Heart left ventricle (tissue), 13 donors: ENCODE measurements around the gene KRT26.

Experiments used
- CTCF ChIP-seq, 12 donors: fragments of 200-600 bp; sonication (generic) in 4 of 12; IDR thresholded peaks; one replicate each; pipeline versions ENCODE4 v1.5.0 to v1.8.0; 2018 to 2022; ENCODE audit warnings: antibody characterized with exemption in 12 of 12, mild to moderate bottlenecking in 5 of 12
- POLR2A ChIP-seq, 2 donors: fragments of 450-650 bp; IDR thresholded peaks; one replicate each; pipeline ENCODE4 v1.6.1; 2017; ENCODE audit warnings: antibody characterized with exemption in 2 of 2, mild to moderate bottlenecking in 2 of 2, moderate library complexity in 2 of 2
- donor health status: ischemic (EF 13 %, LVEDD 7.1; RV severe dilation, severe dysfunction).
- donor health status: DM: no; HTN: yes; CAD: no.
- donor health status: DM: no; HTN: no; CAD: no.
- donor health status: ischemic (EF 25% LVEDD 6.9; RV normal size, moderate dysfunction).
- donor health status: ischemic (EF 25% LVEDD 5.7; RV mildly dilated, moderate dysfunction).
- donor health status: ischemic (EF 35%, LVEDD 5.7; RV mildly dilated, moderate dysfunction).
- donor health status: nonischemic (EF 11% LVEDD 7.7; RV severe dilation, severe dysfunction).
- donor health status: DM: yes; HTN: yes; CAD: no.
- donor health status: PGD.
- donor health status: ischemic (EF 29% LVEDD 5.4; RV normal size, mild dysfunction).
- donor health status: nonischemic (EF 23%, LVEDD 6.1; RV moderate dilation, normal function).

DNA sequence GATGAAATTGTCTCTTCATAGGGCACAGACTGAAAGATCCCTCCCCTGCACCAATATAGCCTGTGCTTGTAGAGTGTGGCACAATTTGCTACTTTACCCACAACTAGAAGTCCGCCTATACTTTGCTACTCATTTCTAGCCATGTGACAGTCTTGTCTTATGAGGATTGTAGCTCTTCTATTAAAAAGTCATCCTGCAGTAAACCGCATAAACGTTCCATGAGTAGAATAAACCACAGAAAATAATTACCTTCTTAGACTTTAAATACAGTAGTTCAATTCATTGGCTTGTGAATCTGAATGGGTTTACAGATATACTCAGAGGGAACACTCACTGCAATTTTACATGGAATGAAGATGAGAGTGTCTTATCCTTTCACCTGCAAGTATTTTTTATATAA lies 6.0 kb upstream of the KRT26 start:
- no peak for TF ChIP-seq CTCF (IDR thresholded peaks at IDR 0.05)
- no peak for TF ChIP-seq POLR2A (IDR thresholded peaks at IDR 0.05)
